ENCODE results near the gene DOK3. TPM values are rescaled to one million over a fixed set of nuclear protein-coding genes. Genes with fewer than 3 reads are reported as not detected.

DOK3 gene
- total RNA-seq, 1 donor from 2014 or later = 16.3 TPM

GRCh38 chr5:177548495-177548894 is 38.9 kb upstream of the DOK3 start:
- no peak overlapping the region for H3K4me3 ChIP-seq (ENCODE audit: insufficient read depth, low read depth, low read length)
- Mint-ChIP-seq H3K27ac (ENCODE audit: unreplicated experiment) (no peak overlapping the region), H3K4me3 (ENCODE audit: unreplicated experiment) (no peak overlapping the region), H3K9me3 (ENCODE audit: unreplicated experiment) (no peaks in the 10 kb centered on the region), H3K4me1 (ENCODE audit: low read depth, unreplicated experiment) (peaks cover 55% of the 10 kb centered on the region), H3K36me3 (ENCODE audit: low read depth, unreplicated experiment) (no peaks in the 10 kb centered on the region), H3K27me3 (ENCODE audit: low read depth, unreplicated experiment) (no peaks in the 10 kb centered on the region)
- H3K27ac ChIP-seq (ENCODE audit: low read depth, low read length) = no peak overlapping the region
- no peak overlapping the region for H3K9ac ChIP-seq (ENCODE audit: low read length)
- no peaks in the 10 kb centered on the region for H3K9me3 ChIP-seq (ENCODE audit: insufficient read depth, low read depth, low read length)
- H4K20me1 ChIP-seq (ENCODE audit: insufficient read depth, low read length) = peaks cover 86% of the 10 kb centered on the region
- no peaks in the 10 kb centered on the region for H3K27me3 ChIP-seq (ENCODE audit: insufficient read depth, low read length)
- DNase-seq (ENCODE audit: low read depth) = no peak
- FAIRE-seq = no peak
- no peak overlapping the region for H2AFZ ChIP-seq (ENCODE audit: low read depth, low read length)
- peaks cover 83% of the 10 kb centered on the region for H3K79me2 ChIP-seq (ENCODE audit: insufficient read depth, low read length)
- no peak overlapping the region for H3K4me2 ChIP-seq (ENCODE audit: low read length)
- H3K36me3 ChIP-seq (ENCODE audit: insufficient read depth, low read length) = no peaks in the 10 kb centered on the region
- TF ChIP-seq CTCF (IDR thresholded peaks at IDR 0.05; ENCODE audit: insufficient read depth, low read depth, low read length) (no peak), EZH2 (IDR thresholded peaks at IDR 0.05; ENCODE audit: insufficient read depth, low read length) (no peak)
- H3K4me1 ChIP-seq (ENCODE audit: insufficient read depth, low read length) = peaks cover 22% of the 10 kb centered on the region

DNA sequence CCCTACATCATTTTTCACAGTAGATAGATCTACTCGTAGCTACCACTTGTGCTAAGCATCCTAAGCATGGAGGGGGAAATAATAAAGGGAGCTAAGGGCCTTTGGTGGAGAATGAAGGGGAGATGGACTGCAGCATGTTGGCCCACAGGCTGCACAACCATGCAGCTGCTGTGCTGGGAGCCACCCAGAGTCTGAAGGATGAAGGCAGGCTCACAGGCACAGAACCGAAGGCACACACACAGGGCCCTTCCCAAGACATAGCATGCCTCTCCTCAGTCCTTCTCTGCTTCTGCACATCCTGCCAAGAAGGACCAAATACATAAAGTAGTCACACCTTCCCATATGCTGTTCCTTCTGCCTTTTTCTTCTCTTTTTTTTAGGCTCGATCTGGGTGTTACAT is 38.1 kb upstream of the DOK3 start:
- Mint-ChIP-seq H3K4me1 (ENCODE audit: low read depth, unreplicated experiment) (peaks cover 51% of the 10 kb centered on the region), H3K4me3 (ENCODE audit: unreplicated experiment) (no peak overlapping the region), H3K27me3 (ENCODE audit: low read depth, unreplicated experiment) (no peaks in the 10 kb centered on the region), H3K9me3 (ENCODE audit: unreplicated experiment) (no peaks in the 10 kb centered on the region), H3K36me3 (ENCODE audit: low read depth, unreplicated experiment) (no peaks in the 10 kb centered on the region), H3K27ac (ENCODE audit: unreplicated experiment) (no peak overlapping the region)
- no peaks in the 10 kb centered on the region for H3K36me3 ChIP-seq (ENCODE audit: insufficient read depth, low read length)
- peaks cover 83% of the 10 kb centered on the region for H3K79me2 ChIP-seq (ENCODE audit: insufficient read depth, low read length)
- no peak overlapping the region for H3K4me2 ChIP-seq (ENCODE audit: low read length)
- no peak overlapping the region for H3K9ac ChIP-seq (ENCODE audit: low read length)
- peaks cover 86% of the 10 kb centered on the region for H4K20me1 ChIP-seq (ENCODE audit: insufficient read depth, low read length)
- H3K4me3 ChIP-seq (ENCODE audit: insufficient read depth, low read depth, low read length) = no peak overlapping the region
- no peak overlapping the region for H3K27ac ChIP-seq (ENCODE audit: low read depth, low read length)
- TF ChIP-seq EZH2 (IDR thresholded peaks at IDR 0.05; ENCODE audit: insufficient read depth, low read length) (no peak), CTCF (IDR thresholded peaks at IDR 0.05; ENCODE audit: insufficient read depth, low read depth, low read length) (no peak)
- H3K4me1 ChIP-seq (ENCODE audit: insufficient read depth, low read length) = peaks cover 16% of the 10 kb centered on the region
- FAIRE-seq (no peak), DNase-seq (ENCODE audit: low read depth) (no peak)
- H2AFZ ChIP-seq (ENCODE audit: low read depth, low read length) = no peak overlapping the region
- no peaks in the 10 kb centered on the region for H3K9me3 ChIP-seq (ENCODE audit: insufficient read depth, low read depth, low read length)
- H3K27me3 ChIP-seq (ENCODE audit: insufficient read depth, low read length) = no peaks in the 10 kb centered on the region

- Mint-ChIP-seq H3K4me1 (ENCODE audit: low read depth, unreplicated experiment) (peaks cover 45% of the 10 kb centered on the region), H3K4me3 (ENCODE audit: unreplicated experiment) (peak overlapping the region; percentile 36), H3K9me3 (ENCODE audit: unreplicated experiment) (no peaks in the 10 kb centered on the region), H3K27me3 (ENCODE audit: low read depth, unreplicated experiment) (no peaks in the 10 kb centered on the region), H3K27ac (ENCODE audit: unreplicated experiment) (peak overlapping the region; percentile 97), H3K36me3 (ENCODE audit: low read depth, unreplicated experiment) (no peaks in the 10 kb centered on the region)
- H3K27ac ChIP-seq (ENCODE audit: low read depth, low read length) = peak overlapping the region; percentile 67
- H3K79me2 ChIP-seq (ENCODE audit: insufficient read depth, low read length) = peaks cover 81% of the 10 kb centered on the region
- H3K9ac ChIP-seq (ENCODE audit: low read length) = peak overlapping the region; percentile 62
- peaks cover 80% of the 10 kb centered on the region for H4K20me1 ChIP-seq (ENCODE audit: insufficient read depth, low read length)
- no peaks in the 10 kb centered on the region for H3K9me3 ChIP-seq (ENCODE audit: insufficient read depth, low read depth, low read length)
- peaks cover 15% of the 10 kb centered on the region for H3K4me1 ChIP-seq (ENCODE audit: insufficient read depth, low read length)
- H3K27me3 ChIP-seq (ENCODE audit: insufficient read depth, low read length) = no peaks in the 10 kb centered on the region
- no peak for TF ChIP-seq EZH2 (IDR thresholded peaks at IDR 0.05; ENCODE audit: insufficient read depth, low read length)
- peak; percentile 26 for TF ChIP-seq CTCF (IDR thresholded peaks at IDR 0.05; ENCODE audit: insufficient read depth, low read depth, low read length)
- FAIRE-seq = peak; percentile 89
- peak overlapping the region; percentile 74 for H3K4me2 ChIP-seq (ENCODE audit: low read length)
- DNase-seq (ENCODE audit: low read depth) = peak; percentile 97
- no peaks in the 10 kb centered on the region for H3K36me3 ChIP-seq (ENCODE audit: insufficient read depth, low read length)
- no peak overlapping the region for H3K4me3 ChIP-seq (ENCODE audit: insufficient read depth, low read depth, low read length)
- no peak overlapping the region for H2AFZ ChIP-seq (ENCODE audit: low read depth, low read length)
Measured at GRCh38 chr5:177546258-177546741, 36.7 kb upstream of the DOK3 start.
